Measurements from ENCODE around the gene IRF4.

Gene IRF4

GRCh38 chr6:399785-400534 lies 8.4 kb downstream of the IRF4 start:
- DNase-seq = no peak

- no peak for DNase-seq
Observed at GRCh38 chr6:400815-401214, 9.3 kb downstream of the IRF4 start.

- no peak for DNase-seq
Observed at GRCh38 chr6:401239-401993, 9.9 kb downstream of the IRF4 start.

GRCh38 chr6:401994-402640 lies 10.6 kb downstream of the IRF4 start:
- DNase-seq = no peak

GRCh38 chr6:402901-403658 lies 11.5 kb downstream of the IRF4 start:
- DNase-seq = no peak

- no peak for DNase-seq
Observed at GRCh38 chr6:403659-404655, 12.4 kb downstream of the IRF4 start.

- no peak for DNase-seq
Observed at GRCh38 chr6:404685-405423, 13.3 kb downstream of the IRF4 start.

- no peak for DNase-seq
Observed at GRCh38 chr6:408148-408547, 16.6 kb downstream of the IRF4 start.

GRCh38 chr6:408599-409102 lies 17.1 kb downstream of the IRF4 start:
- no peak for DNase-seq

- DNase-seq = no peak
Observed at GRCh38 chr6:409370-409972, 17.9 kb downstream of the IRF4 start.

- DNase-seq = no peak
Observed at GRCh38 chr6:410555-411395, 19.2 kb downstream of the IRF4 start.

- DNase-seq = no peak
Observed at GRCh38 chr6:411402-412145, 20.0 kb downstream of the IRF4 start.

GRCh38 chr6:412146-412886 lies 20.8 kb downstream of the IRF4 start:
- no peak for DNase-seq

- DNase-seq = no peak
Observed at GRCh38 chr6:414447-414846, 22.9 kb downstream of the IRF4 start.

GRCh38 chr6:415087-415486 lies 23.5 kb downstream of the IRF4 start:
- DNase-seq = no peak

GRCh38 chr6:421211-421610 lies 29.7 kb downstream of the IRF4 start:
- no peak for DNase-seq

- DNase-seq = no peak
Observed at GRCh38 chr6:422433-423054, 31.0 kb downstream of the IRF4 start.
